GM15510 (cell line): ENCODE results near the gene IQCN.

ENCODE experiments used
- POLR2A ChIP-seq: IDR thresholded peaks from 3 replicates; pipeline ENCODE4 v1.6.1; 2011; ENCODE audit warnings: borderline replicate concordance; ENCODE audit not compliant: insufficient read length; ENCODE audit errors: extremely low read depth

The IQCN gene

DNA sequence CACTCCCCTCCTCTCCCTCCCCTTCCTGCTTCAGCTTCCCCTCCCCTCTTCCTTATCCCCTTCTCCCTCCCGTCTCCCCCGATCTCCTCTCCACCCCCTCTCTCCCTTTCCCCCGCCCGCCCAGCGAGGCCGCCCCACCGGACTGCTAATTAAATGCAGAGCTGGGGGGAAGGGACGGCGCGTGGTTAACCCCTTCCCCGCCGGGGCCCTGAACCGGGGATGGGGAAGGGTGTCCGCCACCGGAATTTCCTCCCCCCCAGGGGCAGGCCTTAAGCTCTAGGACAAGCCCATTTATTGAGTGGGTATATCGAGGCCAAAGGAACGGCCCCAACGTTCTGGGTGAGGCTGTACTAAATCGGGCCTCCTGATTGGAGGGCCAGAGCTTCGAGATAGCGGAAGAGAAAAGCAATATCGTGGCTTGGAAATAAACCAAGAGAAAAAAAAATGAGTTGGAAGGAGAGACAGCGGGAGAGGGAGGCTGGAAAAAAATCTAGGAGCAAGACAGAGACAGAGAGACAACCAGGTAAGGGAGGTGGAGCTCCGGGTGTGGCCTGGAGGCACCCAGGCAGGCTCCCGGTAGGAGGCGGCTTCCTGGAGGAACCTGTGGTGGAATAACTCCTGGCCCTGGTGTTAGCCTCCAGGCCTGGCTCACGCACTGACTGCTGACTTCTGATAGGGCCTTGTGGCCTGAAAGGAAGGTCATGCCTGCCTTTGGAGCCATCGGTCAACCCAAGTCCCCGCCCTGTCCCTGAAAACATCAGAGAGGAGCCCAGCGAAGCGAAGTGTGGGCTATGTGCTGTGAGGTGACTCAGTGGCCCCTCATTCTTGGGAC is 18.8 kb upstream of the IQCN start:
- peak; percentile 33 for TF ChIP-seq POLR2A

DNA sequence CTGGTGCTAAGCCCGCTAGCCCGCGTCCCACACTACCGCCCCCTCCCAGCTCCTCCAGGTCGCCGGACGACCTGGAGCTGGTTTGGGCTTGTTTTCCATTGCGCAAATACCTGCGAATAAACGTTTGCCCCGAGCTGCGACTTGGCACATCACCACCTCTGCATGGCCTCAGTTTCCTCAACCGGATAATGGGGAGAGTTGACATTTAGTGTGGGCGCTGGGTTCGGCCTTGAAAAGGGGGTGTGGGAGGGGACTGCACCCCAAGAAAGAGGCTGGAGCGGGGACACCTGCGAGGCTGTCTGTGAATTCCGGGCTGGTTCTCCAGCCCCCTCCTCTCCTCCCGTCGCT is 18.2 kb upstream of the IQCN start:
- TF ChIP-seq POLR2A: no peak

DNA sequence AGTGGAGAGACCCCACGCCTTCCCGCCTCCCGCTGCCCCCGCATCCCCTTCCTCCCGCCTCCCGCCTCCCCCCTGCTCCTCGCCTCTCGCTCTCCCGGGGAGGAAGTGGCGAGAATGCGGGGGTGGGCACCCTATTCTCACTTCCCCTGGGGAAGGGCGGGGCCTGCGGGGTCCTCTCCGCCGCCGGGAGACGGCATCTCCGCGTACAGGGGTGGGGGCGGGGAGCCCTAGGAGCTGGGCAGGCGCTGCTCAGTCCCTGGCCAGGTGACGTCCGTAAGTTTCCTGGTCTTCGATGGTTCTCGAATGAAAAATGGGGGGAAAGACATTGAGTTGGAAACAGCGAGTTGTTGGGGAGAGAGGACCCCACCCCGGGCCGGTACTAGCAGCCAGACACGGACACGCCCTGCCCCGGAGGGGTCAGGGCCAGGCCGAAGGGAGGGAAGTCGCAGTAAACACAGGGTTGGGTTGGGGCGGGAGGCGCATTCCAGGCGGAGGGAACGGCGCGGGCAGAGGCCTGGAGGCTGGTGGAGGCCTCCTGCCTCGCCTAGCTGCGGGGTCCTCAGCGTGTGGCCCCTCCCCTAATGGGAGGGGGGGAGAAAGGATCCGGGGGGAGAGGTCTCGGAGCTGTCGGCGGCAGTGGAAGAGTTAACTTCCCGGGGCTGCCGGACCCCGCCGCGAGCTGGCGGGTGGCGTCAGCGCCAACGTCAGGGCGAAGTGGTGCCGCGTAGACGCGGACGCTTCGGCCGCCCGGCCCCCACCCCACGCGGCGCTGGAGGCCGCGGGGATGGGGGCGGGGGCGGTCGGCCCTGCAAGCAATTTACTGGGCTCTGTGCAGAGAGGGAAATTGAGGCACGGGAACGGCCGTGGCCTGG is 17.6 kb upstream of the IQCN start:
- peak; percentile 43 for TF ChIP-seq POLR2A

DNA sequence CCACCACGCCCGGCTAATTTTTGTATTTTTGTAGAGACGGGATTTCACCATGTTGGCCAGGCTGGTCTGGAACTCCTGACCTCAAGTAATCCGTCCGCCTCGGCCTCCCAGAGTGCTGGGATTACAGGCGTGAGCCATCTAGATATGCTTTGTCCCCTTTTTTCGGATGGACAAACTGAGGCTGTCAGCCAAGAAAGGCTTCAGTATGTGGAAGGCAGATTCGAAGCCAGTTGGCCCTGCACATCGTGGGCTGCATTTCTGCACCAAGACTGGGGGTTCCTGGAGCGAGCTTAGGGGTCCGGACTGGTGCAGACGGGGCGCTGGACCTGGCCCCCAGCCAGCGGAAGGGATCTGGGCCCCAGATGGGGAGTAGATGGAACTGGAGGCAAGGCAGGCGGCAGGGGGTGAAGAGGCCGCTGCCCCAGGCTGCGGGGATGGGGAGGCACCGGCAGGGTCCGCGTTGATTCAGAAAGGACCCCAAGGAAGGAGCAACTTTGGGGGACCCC is 16.8 kb upstream of the IQCN start:
- TF ChIP-seq POLR2A: no peak

DNA sequence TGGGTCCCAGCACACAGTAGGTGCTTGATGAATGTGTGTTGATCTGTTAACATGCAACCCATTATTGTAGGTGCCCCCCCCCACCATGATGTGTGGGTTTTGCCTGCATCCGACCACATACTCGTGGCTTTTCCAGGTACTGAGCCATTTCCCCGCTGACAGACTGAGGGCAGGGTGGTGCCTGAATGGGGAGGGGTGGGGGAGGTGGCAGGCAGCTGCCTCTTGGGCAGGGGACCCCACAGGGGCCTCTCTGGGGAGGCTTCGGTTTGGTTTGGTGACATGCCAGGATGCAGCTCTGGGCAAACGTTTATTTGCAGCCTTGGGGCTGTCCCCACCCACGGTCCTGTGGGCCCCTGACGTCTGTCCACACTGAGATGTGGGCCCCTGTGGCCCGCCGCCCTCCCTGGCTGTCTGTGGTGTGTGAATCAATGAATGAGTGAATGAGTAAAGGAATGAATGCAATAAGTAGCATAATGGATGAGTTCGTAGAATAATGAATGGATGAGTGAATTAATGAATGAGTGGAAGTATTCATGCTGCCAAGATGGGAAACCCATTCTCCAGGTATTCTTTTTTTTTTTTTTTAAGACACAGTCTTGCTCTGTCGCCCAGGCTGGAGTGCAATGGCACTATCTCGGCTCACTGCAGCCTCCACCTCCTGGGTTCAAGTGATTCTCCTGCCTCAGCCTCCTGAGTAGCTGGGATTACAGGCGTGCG is 16.2 kb upstream of the IQCN start:
- TF ChIP-seq POLR2A: no peak

DNA sequence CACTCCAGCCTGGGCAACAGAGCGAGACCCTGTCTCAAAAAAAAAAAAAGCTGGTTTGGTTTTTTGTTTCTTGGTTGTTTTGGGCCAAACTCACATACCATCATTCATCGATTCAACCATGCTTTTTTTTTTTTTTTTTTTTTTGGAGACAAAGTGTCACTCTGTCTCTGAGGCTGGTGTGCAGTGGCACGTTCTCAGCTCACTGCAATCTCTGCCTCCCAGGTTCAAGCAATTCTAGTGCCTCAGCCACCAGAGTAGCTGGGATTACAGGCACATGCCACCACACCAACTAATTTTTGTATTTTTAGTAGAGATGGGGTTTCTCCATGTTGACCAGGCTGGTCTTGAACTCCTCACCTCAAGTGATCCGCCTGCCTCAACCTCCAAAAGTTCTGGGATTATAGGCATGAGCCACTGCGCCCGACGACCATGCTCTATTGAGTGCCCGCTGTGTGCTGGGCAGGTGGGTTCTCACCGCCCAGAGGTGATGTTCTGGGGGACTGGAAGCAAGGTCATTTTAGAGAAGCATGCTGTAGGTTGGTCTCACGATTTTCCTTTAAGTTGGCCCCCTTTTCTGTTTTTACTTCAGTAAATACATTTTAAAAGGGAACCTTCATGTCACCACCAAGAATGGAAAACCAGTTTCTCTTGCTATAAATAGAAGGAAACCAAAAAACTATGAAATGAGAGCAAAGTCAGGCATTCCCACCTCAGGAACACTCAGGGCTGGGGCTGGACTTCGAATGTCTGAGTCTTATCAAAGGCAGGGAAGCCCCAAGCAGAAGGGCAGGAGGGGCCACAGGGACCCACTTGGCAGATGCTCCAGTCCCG is 15.4 kb upstream of the IQCN start:
- TF ChIP-seq POLR2A: no peak

DNA sequence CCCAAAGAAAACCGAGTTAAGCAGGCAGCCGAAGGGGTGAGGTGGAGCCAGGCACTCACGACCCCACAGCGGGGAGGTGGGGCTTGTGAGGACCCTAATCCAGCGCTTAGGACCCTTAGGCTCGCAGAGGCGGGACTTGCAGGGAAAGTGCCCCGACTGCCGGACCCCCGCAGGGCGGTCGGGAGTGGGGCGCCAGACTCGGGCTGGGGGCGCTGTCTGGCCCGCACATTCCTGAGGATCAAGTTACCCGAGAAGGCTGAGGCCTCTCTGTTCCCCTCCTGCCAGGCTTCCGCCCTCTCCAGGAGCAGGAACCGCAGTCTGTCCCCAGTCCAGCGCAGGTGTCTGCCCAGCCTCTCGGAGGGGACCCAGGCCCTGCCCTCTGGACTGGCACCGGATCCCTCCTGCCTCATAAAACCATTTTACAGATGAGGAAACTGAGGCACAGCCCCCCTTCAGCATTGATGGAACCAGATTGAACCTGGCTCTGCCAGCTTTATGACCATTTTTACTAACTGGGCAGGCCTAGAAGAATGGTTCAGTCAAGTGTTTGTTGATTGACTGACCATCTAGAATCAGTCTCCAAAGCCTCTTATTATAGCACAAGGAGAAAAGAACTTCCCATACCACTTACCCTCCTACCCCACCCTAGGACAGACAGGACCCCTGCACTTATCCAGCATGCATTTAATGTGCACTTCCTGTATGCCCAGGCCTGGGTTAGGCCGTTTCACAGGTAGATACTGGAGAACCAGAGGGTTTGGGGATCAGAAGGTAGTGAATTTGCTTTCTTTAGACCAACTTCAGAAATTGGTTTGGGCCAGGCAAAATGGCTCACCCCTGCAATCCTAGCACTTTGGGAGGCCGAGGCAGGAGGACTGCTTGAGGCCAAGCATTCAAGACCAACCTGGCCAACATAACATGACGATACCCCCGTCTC is 13.9 kb upstream of the IQCN start:
- TF ChIP-seq POLR2A: no peak

DNA sequence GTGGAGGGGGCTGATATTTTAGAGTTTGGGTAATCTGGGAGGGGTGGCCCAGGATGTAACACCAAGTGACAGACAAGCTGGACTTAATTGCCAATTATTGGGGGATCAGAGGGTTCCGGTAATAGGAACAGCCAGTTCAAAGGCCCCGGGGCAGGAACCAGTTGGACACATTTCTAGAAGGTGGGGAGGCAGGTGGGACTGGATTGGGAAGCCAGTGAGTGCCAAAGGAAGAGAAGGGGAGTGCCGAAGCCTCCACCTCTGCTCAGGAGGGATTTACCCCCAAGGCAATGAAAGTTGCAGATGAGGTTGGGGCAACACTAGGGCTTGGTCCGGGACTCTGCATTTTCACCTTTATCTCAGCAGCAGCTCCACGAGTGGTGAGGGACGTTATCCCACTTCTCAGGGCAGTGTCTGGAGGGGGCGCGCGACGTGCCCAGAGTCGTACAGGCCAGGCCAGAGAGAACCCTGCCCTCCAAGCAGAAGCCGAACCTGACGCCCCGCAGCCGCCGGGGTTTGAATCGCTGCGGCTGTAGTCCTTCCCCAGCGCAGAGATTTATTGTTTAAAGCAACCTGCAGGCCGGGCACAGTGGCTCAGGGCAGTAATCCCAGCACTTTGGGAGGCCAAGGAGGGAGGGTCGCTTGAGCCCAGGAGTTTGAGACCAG is 12.9 kb upstream of the IQCN start:
- TF ChIP-seq POLR2A: no peak

DNA sequence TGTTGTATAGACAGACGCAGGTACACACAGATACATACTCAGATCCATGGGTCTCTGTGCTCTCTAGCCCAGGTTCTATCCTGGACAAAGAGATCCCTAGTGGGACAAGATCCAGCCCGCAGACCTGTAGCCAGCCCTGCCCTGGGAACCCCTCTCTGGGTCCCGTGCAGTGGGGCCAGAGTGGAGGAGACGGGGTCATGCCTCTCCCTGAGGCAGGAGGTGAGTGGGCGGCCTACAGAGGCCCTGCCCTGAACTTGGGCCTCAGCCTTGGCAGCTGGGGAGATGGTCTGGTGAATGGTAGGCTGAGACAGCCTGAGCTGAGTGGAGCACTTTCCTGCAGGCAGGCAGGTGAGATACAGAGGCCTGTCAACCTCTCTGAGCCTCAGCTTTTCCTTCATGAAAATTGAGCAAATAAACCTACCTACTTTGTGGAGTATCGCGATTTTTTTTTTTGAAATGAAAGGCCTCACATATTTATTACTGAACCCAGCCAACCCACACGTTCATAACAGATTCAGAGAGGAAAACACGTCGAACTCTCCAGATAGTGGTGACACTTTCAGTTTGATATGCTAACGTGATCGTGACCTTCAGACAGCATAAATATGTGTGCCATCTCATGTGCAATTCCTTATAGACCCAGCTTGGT is 10.6 kb upstream of the IQCN start:
- TF ChIP-seq POLR2A: no peak

DNA sequence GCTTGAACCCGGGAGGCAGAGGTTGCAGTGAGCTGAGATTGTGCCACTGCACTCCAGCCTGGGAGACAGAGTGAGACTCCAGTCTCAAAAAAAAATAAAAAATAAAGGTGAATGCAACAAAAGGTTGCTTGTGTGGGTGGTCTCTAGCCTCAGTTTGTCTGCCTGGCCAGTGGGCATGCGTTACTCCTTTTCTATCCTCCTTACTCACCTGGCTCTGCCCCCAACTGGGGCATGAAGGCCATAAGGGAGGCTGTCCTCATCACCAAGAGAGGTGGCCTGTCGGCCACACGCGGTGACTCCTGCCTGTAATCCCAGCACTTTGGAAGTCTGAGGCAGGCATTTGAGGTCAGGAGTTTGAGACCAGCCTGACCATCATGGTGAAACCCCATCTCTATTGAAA is 9.1 kb upstream of the IQCN start:
- no peak for TF ChIP-seq POLR2A

DNA sequence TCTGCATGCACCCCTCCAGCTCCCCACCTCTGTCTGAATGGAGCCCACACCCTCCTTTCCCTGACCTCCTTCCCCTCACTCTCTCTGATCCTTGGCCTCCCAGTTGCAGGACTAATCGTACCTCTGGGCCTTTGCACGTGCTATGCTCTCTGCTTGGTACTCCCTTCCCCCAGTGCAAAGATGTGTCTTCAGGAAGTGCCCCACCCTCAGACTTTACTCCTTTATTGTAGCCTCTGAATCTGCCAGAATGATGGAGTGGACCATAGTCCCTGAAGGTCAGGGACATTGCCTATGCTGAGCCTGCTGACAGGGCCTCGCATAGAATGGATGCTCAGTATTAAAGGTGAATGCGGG is 8.5 kb upstream of the IQCN start:
- no peak for TF ChIP-seq POLR2A

DNA sequence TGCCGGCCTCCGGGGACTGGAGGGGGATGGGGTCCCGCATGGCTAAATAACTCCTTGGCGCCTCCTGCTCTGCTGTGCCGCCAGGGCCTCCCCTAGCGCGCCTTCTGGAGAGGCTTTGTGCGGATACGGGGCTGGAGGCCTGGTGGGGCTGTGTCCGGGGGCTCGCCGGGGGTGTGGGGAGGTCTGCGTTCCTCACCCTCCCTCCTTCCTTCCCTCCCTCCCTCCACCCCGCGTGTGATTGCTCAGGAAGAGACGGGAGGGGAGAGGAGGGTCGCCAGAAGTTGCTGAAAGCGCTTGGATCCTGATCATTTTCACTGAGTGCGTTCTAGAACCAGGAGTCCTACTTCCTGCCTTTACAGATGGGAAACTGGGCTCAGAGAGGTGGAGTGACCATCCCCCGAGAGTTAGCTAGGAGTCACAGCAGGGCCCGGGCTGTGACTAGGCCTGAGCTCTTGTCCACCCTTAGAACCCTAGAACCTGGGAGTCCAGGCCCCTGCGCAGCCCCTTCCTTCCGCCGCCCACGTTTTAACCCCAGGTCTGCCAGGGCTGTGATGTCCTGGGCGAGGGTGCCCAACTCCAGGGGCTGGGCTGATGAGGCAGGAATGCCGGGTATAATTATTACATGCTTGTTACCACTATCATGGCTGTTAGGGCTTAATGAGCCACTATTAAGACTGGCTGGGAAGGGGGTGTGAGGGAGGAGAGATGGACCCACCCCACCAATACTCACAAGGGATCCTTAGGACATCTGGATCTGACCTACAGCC is 8.0 kb upstream of the IQCN start:
- peak; percentile 55 for TF ChIP-seq POLR2A
